Measurements from ENCODE around the gene ERI3. TPM values are rescaled to one million over a fixed set of nuclear protein-coding genes. Genes with fewer than 3 reads are reported as not detected.

Gene ERI3
- total RNA-seq, 1 experiment from 2014 or later: 74.7 TPM

- CTCF ChIA-PET: interaction anchor here (1.0 to 2.0 kb wide), 3 partner anchors 12 to 182 kb away, joined by 3 to 15 read pairs (median 3); no protein-coding TSS in a partner anchor
- no peak for ATAC-seq
Observed at GRCh38 chr1:44390277-44390676, 35.2 kb upstream of the ERI3 start.

More at GRCh38 chr1:44390277-44390676, 35.2 kb upstream of the ERI3 start:
- no peak overlapping the region for H3K27ac Mint-ChIP-seq
- H3K4me3 Mint-ChIP-seq: no peak overlapping the region
- H3K27me3 Mint-ChIP-seq (ENCODE audit: low read depth): no peaks in the 10 kb centered on the region; the same call in 1 of the 2 replicates
- no peak for TF ChIP-seq ZNF138 (CRISPR knock-in tag; conservative IDR thresholded peaks at IDR 0.05)
- no peak for TF ChIP-seq ZNF281 (CRISPR knock-in tag; IDR thresholded peaks at IDR 0.05)
- TF ChIP-seq SMAD4 (CRISPR knock-in tag; IDR thresholded peaks at IDR 0.05): no peak
- TF ChIP-seq HMGXB4 (CRISPR knock-in tag; IDR thresholded peaks at IDR 0.05): no peak
- TF ChIP-seq CTCF (IDR thresholded peaks at IDR 0.05): no peak
- no peak for TF ChIP-seq ZNF416 (CRISPR knock-in tag; IDR thresholded peaks at IDR 0.05)
- no peak for TF ChIP-seq ZNF317 (CRISPR knock-in tag; IDR thresholded peaks at IDR 0.05; ENCODE audit: borderline replicate concordance, low read depth)
- no peak for TF ChIP-seq FOXK1 (CRISPR knock-in tag; IDR thresholded peaks at IDR 0.05)
- no peak for TF ChIP-seq ZSCAN18 (CRISPR knock-in tag; IDR thresholded peaks at IDR 0.05)
- TF ChIP-seq NFYB (CRISPR knock-in tag; conservative IDR thresholded peaks at IDR 0.05; ENCODE audit: low read depth): no peak
- TF ChIP-seq TCF7 (CRISPR knock-in tag; IDR thresholded peaks at IDR 0.05; ENCODE audit: low read depth): no peak
- no peak for TF ChIP-seq EMX1 (CRISPR knock-in tag; IDR thresholded peaks at IDR 0.05)
- TF ChIP-seq ZNF219 (CRISPR knock-in tag; IDR thresholded peaks at IDR 0.05; ENCODE audit: borderline replicate concordance): no peak
- no peak for TF ChIP-seq USF1 (CRISPR knock-in tag; IDR thresholded peaks at IDR 0.05)
- no peaks in the 10 kb centered on the region for H3K9me3 Mint-ChIP-seq
- DNase-seq (ENCODE audit: low spot score): no peak
- peaks cover 3% of the 10 kb centered on the region; the same call in 1 of the 2 replicates for H3K4me1 Mint-ChIP-seq
- POLR2A ChIA-PET: no interaction called here
- H3K36me3 Mint-ChIP-seq: no peaks in the 10 kb centered on the region

All from WTC11 (cell line).